ENCODE measurements around the gene KIF6. TPM values are rescaled to one million over a fixed set of nuclear protein-coding genes. Genes with fewer than 3 reads are reported as not detected.

The KIF6 gene
- total RNA-seq, 1 experiment from 2014 or later, result not detected

DNA sequence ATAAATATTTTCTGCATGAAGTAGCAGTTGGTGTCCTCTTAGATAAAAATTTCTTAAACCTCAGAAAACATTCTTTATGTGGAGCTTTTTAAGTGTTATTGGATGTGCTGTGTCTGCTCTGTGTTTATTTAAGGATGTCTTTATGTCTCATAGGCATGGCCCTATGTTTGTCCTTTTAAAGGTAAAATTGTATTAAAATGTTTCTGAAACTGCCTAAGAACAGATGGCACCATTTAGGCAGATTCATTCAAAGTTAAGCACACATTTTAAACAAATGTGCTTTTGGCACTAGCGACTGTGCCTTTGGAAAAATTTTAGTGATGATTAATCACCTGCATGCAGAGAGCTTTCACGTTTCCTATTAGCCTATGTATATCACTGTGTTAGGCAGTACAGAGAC is 125.2 kb downstream of the KIF6 start:
- H3K4me3 ChIP-seq (ENCODE audit: low read depth in 2 of 2, low read length in 2 of 2), result no peak overlapping the region
- no TSS peak for BruUV-seq (replicated peaks)
- no peak overlapping the region for H3K27ac ChIP-seq (ENCODE audit: low read length)
- H3K36me3 ChIP-seq (ENCODE audit: control insufficient read depth, insufficient read depth, low read length), result no peaks in the 10 kb centered on the region
- POLR2A ChIA-PET, result no interaction called here
- no peaks in the 10 kb centered on the region for H3K9me3 ChIP-seq (ENCODE audit: control insufficient read depth, insufficient read depth, low read depth, low read length)
- H3K4me1 ChIP-seq (ENCODE audit: control insufficient read depth, insufficient read depth, low read length), result no peaks in the 10 kb centered on the region
- intact Hi-C loops (cut with micrococcal nuclease; ENCODE audit: unreplicated experiment), result no loop called here
- no peaks in the 10 kb centered on the region; the same call in 1 of the 2 replicates for H3K27me3 ChIP-seq (ENCODE audit: control insufficient read depth, insufficient read depth, low read length)
- ATAC-seq (no peak), DNase-seq (ENCODE audit: low read depth, low spot score) (no peak)
- TF ChIP-seq, protein P1, sequence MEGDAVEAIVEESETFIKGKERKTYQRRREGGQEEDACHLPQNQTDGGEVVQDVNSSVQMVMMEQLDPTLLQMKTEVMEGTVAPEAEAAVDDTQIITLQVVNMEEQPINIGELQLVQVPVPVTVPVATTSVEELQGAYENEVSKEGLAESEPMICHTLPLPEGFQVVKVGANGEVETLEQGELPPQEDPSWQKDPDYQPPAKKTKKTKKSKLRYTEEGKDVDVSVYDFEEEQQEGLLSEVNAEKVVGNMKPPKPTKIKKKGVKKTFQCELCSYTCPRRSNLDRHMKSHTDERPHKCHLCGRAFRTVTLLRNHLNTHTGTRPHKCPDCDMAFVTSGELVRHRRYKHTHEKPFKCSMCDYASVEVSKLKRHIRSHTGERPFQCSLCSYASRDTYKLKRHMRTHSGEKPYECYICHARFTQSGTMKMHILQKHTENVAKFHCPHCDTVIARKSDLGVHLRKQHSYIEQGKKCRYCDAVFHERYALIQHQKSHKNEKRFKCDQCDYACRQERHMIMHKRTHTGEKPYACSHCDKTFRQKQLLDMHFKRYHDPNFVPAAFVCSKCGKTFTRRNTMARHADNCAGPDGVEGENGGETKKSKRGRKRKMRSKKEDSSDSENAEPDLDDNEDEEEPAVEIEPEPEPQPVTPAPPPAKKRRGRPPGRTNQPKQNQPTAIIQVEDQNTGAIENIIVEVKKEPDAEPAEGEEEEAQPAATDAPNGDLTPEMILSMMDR (IDR thresholded peaks at IDR 0.05), result no peak
- TF ChIP-seq POLR2AphosphoS5 (IDR thresholded peaks at IDR 0.05; ENCODE audit: low read depth, low read length) (no peak), SIN3A (IDR thresholded peaks at IDR 0.05; ENCODE audit: borderline replicate concordance, insufficient read depth, low read depth, low read length) (no peak), TCF7L2 (IDR thresholded peaks at IDR 0.05; ENCODE audit: low read depth, low read length) (no peak)
- CTCF ChIA-PET, result no interaction called here
- in situ Hi-C loops (cut with HindIII; ENCODE audit: low pct_unique_long_range_greater_than_20kb, low sequenced_read_pairs), result no loop called here

DNA sequence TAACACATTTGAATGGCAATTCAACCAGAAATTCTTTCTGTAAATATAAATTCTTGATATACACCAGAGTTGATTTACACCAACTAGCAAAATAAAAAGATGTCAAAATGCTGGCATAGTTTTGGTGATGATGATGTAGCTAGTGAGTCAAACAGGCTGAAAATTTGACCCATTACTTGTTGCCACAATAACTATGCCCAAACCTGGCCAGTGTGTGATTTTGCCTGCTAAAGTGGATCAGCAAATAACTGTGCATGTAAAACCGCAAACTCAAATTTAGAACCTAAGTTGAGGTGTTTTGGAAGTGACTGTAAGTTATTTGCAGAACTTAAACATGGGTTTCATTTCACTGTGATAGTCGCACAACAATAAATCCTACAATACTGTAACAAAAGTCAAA is 125.9 kb downstream of the KIF6 start:
- Histone ChIP-seq H3K36me3 (ENCODE audit: control insufficient read depth, insufficient read depth, low read length) (no peaks in the 10 kb centered on the region), H3K9me3 (ENCODE audit: control insufficient read depth, insufficient read depth, low read depth, low read length) (no peaks in the 10 kb centered on the region), H3K4me1 (ENCODE audit: control insufficient read depth, insufficient read depth, low read length) (no peaks in the 10 kb centered on the region), H3K27me3 (ENCODE audit: control insufficient read depth, insufficient read depth, low read length) (no peaks in the 10 kb centered on the region; the same call in 1 of the 2 replicates), H3K27ac (ENCODE audit: low read length) (no peak overlapping the region), H3K4me3 (ENCODE audit: low read depth in 2 of 2, low read length in 2 of 2) (no peak overlapping the region)
- DNase-seq (ENCODE audit: low read depth, low spot score), result no peak
- in situ Hi-C loops (cut with HindIII; ENCODE audit: low pct_unique_long_range_greater_than_20kb, low sequenced_read_pairs), result no loop called here
- ChIA-PET POLR2A (no interaction called here), CTCF (no interaction called here)
- BruUV-seq (replicated peaks), result no TSS peak
- no peak for ATAC-seq
- intact Hi-C loops (cut with micrococcal nuclease; ENCODE audit: unreplicated experiment), result no loop called here
- TF ChIP-seq SIN3A (IDR thresholded peaks at IDR 0.05; ENCODE audit: borderline replicate concordance, insufficient read depth, low read depth, low read length) (no peak), TCF7L2 (IDR thresholded peaks at IDR 0.05; ENCODE audit: low read depth, low read length) (no peak), POLR2AphosphoS5 (IDR thresholded peaks at IDR 0.05; ENCODE audit: low read depth, low read length) (no peak)
- TF ChIP-seq, protein P1 (IDR thresholded peaks at IDR 0.05), result no peak
- TF ChIP-seq, protein P2, sequence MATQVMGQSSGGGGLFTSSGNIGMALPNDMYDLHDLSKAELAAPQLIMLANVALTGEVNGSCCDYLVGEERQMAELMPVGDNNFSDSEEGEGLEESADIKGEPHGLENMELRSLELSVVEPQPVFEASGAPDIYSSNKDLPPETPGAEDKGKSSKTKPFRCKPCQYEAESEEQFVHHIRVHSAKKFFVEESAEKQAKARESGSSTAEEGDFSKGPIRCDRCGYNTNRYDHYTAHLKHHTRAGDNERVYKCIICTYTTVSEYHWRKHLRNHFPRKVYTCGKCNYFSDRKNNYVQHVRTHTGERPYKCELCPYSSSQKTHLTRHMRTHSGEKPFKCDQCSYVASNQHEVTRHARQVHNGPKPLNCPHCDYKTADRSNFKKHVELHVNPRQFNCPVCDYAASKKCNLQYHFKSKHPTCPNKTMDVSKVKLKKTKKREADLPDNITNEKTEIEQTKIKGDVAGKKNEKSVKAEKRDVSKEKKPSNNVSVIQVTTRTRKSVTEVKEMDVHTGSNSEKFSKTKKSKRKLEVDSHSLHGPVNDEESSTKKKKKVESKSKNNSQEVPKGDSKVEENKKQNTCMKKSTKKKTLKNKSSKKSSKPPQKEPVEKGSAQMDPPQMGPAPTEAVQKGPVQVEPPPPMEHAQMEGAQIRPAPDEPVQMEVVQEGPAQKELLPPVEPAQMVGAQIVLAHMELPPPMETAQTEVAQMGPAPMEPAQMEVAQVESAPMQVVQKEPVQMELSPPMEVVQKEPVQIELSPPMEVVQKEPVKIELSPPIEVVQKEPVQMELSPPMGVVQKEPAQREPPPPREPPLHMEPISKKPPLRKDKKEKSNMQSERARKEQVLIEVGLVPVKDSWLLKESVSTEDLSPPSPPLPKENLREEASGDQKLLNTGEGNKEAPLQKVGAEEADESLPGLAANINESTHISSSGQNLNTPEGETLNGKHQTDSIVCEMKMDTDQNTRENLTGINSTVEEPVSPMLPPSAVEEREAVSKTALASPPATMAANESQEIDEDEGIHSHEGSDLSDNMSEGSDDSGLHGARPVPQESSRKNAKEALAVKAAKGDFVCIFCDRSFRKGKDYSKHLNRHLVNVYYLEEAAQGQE (IDR thresholded peaks at IDR 0.05; ENCODE audit: insufficient read depth in 1 of 2, low read depth in 2 of 2, low read length in 1 of 2), result no peak

All from Panc1 (cell line).